Thyroid gland (tissue), 4 donors: Measurements from ENCODE around the gene ABLIM1.

Source experiments
- POLR2A ChIP-seq, 2 donors: fragments of 450-650 bp; IDR thresholded peaks; one replicate each; pipeline ENCODE4 v1.6.1; 2017; ENCODE audit warnings: antibody characterized with exemption in 2 of 2, mild to moderate bottlenecking in 2 of 2, moderate library complexity in 1 of 2
- TF ChIP-seq, protein P1 (sequence below), 6 experiments: fragments of 200-600 bp in 3 of 6; fragments of 450-650 bp in 3 of 6; sonication (generic) in 3 of 6; IDR thresholded peaks; one replicate each; pipeline ENCODE4 v1.5.1; 2016 to 2019; ENCODE audit warnings: antibody characterized with exemption in 6 of 6, mild to moderate bottlenecking in 2 of 6, inconsistent platforms in 1 of 6, moderate library complexity in 1 of 6

DNA sequence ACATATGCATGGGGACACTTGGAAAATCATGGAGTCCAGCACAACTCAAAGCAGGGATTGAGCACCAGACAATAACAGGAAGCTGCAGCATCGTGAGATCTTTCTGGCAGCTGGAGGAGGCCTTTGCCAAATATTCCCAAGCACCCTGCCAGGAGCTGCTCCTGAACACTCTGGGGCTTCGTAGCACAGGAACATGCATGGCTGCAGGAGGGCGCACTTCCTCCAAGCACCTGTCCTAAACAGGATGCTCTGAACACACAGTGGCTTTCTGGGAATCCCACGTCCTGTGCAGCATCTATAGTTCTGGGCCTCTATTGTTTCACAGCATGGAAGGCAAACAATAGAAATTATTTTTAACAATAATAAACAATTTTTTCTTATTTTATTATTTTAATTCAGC lies 4.1 kb downstream of the ABLIM1 start:
- TF ChIP-seq, protein P1, sequence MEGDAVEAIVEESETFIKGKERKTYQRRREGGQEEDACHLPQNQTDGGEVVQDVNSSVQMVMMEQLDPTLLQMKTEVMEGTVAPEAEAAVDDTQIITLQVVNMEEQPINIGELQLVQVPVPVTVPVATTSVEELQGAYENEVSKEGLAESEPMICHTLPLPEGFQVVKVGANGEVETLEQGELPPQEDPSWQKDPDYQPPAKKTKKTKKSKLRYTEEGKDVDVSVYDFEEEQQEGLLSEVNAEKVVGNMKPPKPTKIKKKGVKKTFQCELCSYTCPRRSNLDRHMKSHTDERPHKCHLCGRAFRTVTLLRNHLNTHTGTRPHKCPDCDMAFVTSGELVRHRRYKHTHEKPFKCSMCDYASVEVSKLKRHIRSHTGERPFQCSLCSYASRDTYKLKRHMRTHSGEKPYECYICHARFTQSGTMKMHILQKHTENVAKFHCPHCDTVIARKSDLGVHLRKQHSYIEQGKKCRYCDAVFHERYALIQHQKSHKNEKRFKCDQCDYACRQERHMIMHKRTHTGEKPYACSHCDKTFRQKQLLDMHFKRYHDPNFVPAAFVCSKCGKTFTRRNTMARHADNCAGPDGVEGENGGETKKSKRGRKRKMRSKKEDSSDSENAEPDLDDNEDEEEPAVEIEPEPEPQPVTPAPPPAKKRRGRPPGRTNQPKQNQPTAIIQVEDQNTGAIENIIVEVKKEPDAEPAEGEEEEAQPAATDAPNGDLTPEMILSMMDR (IDR thresholded peaks at IDR 0.05) = no peak
- no peak for TF ChIP-seq POLR2A (IDR thresholded peaks at IDR 0.05)
